Small intestine (tissue), 7 donors: ENCODE data around the gene PROX2. TPM values are rescaled to one million over a fixed set of nuclear protein-coding genes. Genes with fewer than 3 reads are reported as not detected.

Experiments
- DNase-seq, 2 donors: peaks; one replicate each; pipeline versions ENCODE4 v3.0.0 to v3.0.0-alpha.2; 2013
- FAIRE-seq: peaks from 2 replicates; lab custom pipeline; 2012; peaks lifted over from hg19 to GRCh38; lab: Jason Lieb, UNC
- H3K27ac ChIP-seq, 3 donors: one replicate each; pipeline ENCODE4 v1.5.1; 2013; ENCODE audit warnings: low read length in 2 of 3, mild to moderate bottlenecking in 2 of 3, control low read depth in 1 of 3, inconsistent platforms in 1 of 3, low read depth in 1 of 3, moderate library complexity in 1 of 3
- H3K27me3 ChIP-seq, 3 donors: one replicate each; pipeline ENCODE4 v1.6.1; 2013; ENCODE audit warnings: low read length in 3 of 3, inconsistent platforms in 1 of 3; ENCODE audit not compliant: control insufficient read depth in 3 of 3, insufficient read depth in 3 of 3
- H3K36me3 ChIP-seq, 3 donors: one replicate each; pipeline ENCODE4 v1.6.1; 2013; ENCODE audit warnings: low read length in 3 of 3, inconsistent platforms in 1 of 3, low read depth in 1 of 3, mild to moderate bottlenecking in 1 of 3, moderate library complexity in 1 of 3; ENCODE audit not compliant: control insufficient read depth in 3 of 3, insufficient read depth in 2 of 3
- H3K4me1 ChIP-seq, 3 donors: one replicate each; pipeline ENCODE4 v1.6.1; 2013; ENCODE audit warnings: low read length in 2 of 3, inconsistent platforms in 1 of 3, low read depth in 1 of 3, mild to moderate bottlenecking in 1 of 3, moderate library complexity in 1 of 3; ENCODE audit not compliant: control insufficient read depth in 3 of 3, insufficient read depth in 2 of 3
- H3K4me3 ChIP-seq, 3 donors: one replicate each; pipeline ENCODE4 v1.5.1; 2013; ENCODE audit warnings: low read length in 3 of 3, control low read depth in 1 of 3, inconsistent platforms in 1 of 3, low read depth in 1 of 3, mild to moderate bottlenecking in 1 of 3, moderate library complexity in 1 of 3
- H3K9me3 ChIP-seq, 2 donors: one replicate each; pipeline ENCODE4 v1.6.1; 2013; ENCODE audit warnings: low read depth in 1 of 2, low read length in 1 of 2; ENCODE audit not compliant: control insufficient read depth in 2 of 2, insufficient read depth in 1 of 2
- WGBS, 3 donors: extraction: QIAGEN DNeasy Blood & Tissue Kit; methylation state at CpG; one replicate each; pipeline ENCODE4 v1.1.7; 2013; 5-methylcytosine and 5-hydroxymethylcytosine counted together
- polyA plus RNA-seq, 4 donors: library from polyadenylated mRNA; stranded (reverse) in 3 of 4; unstranded in 1 of 4; fragments of 200-250 nt in 3 of 4; fragments of 120-200 nt in 1 of 4; gene quantifications; one replicate each; pipeline versions ENCODE4 v1.2.1 to v1.2.3, GENCODE V29; 2013
- donor health status: healthy with polysubstance abuse.
- donor health status: control.
- donor health status: control.
- donor health status: Bipolar disorder and iron deficiency.
- donor health status: healthy.

The PROX2 gene
- polyA plus RNA-seq, 4 donors: 1.1 TPM; not detected in 3

DNA sequence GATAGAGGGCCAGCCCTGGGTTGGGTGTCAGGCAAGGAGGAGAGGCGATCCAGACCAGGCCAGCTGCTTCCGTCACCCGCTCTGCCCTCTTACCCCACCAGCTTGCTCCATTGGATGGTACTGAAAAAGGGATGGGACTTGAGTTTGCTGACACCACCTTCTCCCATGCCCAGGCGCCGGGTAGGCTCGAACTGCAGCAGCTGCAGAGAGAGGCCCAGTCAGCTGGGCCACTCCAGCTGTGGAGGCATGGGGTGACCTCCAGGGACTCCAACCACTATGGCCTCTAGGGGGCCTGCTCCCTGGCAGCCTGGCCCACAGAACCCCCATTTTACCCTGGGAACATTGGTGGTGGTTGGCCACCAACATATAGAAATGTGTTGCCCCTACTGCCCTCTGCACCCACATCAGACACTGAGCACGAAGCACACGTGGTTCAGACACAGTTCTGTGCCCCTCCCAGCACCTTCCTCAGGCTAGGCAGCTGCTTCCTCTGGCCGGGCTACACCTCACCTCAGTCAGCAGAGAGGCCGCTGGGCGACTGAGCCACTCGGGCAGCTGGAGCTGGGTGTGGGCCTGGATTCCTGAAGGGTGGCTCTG is 31.1 kb upstream of the PROX2 start:
- peak overlapping the region in 1 of 3 donors; percentile 31 for H3K27ac ChIP-seq

DNA sequence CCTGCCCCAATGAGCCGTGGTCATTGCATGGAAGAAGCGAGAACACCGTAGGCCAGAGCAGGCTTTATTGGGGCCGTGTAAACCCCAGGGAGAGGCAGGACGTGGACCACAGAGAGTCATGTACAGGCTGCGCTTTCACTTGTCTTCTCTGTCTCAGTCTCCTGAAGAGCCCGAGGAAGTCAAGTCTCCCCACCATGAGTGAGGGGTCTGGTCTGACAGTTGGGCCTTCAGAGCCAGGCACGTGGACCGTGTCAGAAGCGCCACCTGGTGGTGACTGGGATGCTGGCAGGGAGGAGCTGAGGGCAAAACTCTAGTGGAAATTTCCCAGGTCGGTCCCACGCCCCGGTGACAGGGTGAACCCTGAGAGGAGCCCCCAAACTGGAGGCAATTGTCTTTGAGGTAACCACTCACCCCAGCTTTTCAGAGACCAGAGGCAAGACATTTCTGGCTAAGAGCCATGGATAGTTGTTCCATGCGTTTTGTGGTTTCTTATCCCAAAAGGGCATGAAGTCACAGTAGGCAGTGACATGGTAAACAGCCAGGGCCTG is 29.7 kb upstream of the PROX2 start:
- Histone ChIP-seq H3K36me3 (peaks cover 17 to 49% (median 22%) of the 10 kb centered on the region in 3 donors), H3K4me3 (no peak overlapping the region), H3K27me3 (no peaks in the 10 kb centered on the region), H3K27ac (no peak overlapping the region), H3K9me3 (no peaks in the 10 kb centered on the region), H3K4me1 (no peaks in the 10 kb centered on the region)
- 43 to 45% (median 43%) methylated on average over 14 of the region's 14 CpGs for WGBS, 3 donors
- DNase-seq: peak; percentile 62 to 73
- no peak for FAIRE-seq

More for the DNA sequence above, 31.1 kb upstream of the PROX2 start:
- Histone ChIP-seq H3K36me3 (peaks cover 3 to 42% (median 17%) of the 10 kb centered on the region in 3 donors), H3K27me3 (no peaks in the 10 kb centered on the region), H3K9me3 (no peaks in the 10 kb centered on the region), H3K4me1 (peaks cover 0 to 4% (median 0%) of the 10 kb centered on the region in 3 donors), H3K4me3 (no peak overlapping the region)
- peak in 1 of 2 donors; percentile 51 for DNase-seq
- WGBS, 3 donors: 49 to 63% (median 56%) methylated on average over 12 of the region's 12 CpGs
- FAIRE-seq: no peak

- Histone ChIP-seq H3K27me3 (no peaks in the 10 kb centered on the region), H3K9me3 (no peaks in the 10 kb centered on the region), H3K4me1 (no peaks in the 10 kb centered on the region), H3K36me3 (peaks cover 21 to 55% (median 24%) of the 10 kb centered on the region in 3 donors), H3K4me3 (no peak overlapping the region), H3K27ac (peak overlapping the region in 1 of 3 donors; percentile 32)
- 80 to 85% (median 84%) methylated on average over 6 of the region's 6 CpGs for WGBS, 3 donors
- DNase-seq: no peak
- FAIRE-seq: no peak
Observed at GRCh38 chr14:74904635-74905503, 28.9 kb upstream of the PROX2 start.

DNA sequence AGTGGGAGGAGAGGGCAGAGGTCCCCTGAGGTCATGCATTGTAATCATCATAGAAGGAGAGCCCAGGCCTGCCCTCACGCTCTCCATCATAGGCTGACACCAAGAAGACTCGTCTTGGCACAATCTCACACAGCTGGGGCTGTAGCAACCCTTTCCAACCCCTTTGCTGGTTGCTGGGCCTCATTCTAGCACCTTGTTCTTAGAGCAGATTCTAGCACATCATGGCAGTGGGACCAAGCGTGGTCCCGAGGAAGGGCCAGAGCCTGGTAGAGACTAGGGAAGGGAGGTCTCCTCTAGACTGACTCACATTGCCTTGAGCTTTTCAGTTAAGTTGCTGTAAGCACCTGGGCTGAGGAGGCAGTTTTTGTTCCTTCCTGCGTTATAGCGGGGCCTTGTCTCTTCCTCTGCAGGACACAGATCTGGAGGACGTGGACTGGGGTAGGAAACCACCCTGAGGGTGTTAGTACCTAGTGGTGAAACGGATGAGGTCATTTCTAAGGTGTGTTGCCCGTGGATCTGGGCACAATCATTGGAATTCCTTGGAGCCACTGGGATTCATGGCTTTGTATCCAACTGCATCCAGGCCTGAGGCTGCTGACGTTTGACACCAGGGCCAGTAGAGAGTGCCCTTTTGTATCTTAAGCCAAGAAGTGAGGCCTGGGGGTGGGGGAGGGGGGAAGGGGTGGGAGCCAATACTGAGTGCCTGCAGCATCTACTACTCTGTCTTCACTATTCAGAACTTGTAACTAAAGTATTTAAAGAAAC is 27.2 kb upstream of the PROX2 start:
- Histone ChIP-seq H3K27ac (peak overlapping the region in 1 of 3 donors; percentile 30), H3K4me1 (peaks cover 0 to 10% (median 2%) of the 10 kb centered on the region in 3 donors), H3K27me3 (no peaks in the 10 kb centered on the region), H3K9me3 (no peaks in the 10 kb centered on the region), H3K36me3 (peaks cover 34 to 67% (median 38%) of the 10 kb centered on the region in 3 donors), H3K4me3 (no peak overlapping the region)
- WGBS, 3 donors: 72 to 78% (median 73%) methylated on average over 10 of the region's 10 CpGs
- DNase-seq: peak in 1 of 2 donors; percentile 19
- no peak for FAIRE-seq

DNA sequence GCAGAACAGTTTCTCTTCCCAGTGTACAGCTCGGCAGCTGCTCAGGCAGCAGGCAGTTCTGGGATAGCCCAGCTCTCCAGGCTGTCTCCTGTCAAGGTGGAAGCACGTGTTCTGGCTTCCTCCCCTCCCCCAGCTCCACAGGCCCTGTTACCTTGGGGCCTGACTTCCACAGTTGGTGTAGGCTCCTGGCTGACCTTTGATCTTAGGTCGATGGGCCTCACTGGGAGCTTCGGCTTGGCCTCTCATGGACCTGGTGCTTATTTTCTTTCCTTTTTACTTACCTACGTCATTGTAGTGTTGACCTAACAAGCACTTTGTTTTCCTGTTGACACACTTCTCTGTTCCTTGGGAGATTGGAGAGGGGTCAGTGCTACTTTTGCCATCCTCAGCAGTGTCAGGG is 22.7 kb upstream of the PROX2 start:
- H3K36me3 ChIP-seq: peaks cover 43 to 65% (median 61%) of the 10 kb centered on the region in 3 donors
- no peaks in the 10 kb centered on the region for H3K9me3 ChIP-seq
- no peak overlapping the region for H3K4me3 ChIP-seq
- WGBS, 3 donors: 29 to 60% (median 35%) methylated on average over 5 of the region's 5 CpGs
- H3K27ac ChIP-seq: peak overlapping the region in 2 of 3 donors; percentile 27 to 57
- no peaks in the 10 kb centered on the region for H3K27me3 ChIP-seq
- H3K4me1 ChIP-seq: peaks cover 0 to 13% (median 2%) of the 10 kb centered on the region in 3 donors
- peak; percentile 76 to 83 for DNase-seq
- no peak for FAIRE-seq

- H3K36me3 ChIP-seq: peaks cover 43 to 67% (median 64%) of the 10 kb centered on the region in 3 donors
- H3K9me3 ChIP-seq: no peaks in the 10 kb centered on the region
- peaks cover 0 to 13% (median 2%) of the 10 kb centered on the region in 3 donors for H3K4me1 ChIP-seq
- 81 to 88% (median 84%) methylated on average over 2 of the region's 2 CpGs for WGBS, 3 donors
- H3K27me3 ChIP-seq: no peaks in the 10 kb centered on the region
- DNase-seq (no peak), FAIRE-seq (no peak)
- H3K27ac ChIP-seq: no peak overlapping the region
- H3K4me3 ChIP-seq: no peak overlapping the region
Observed at GRCh38 chr14:74898083-74898482, 22.1 kb upstream of the PROX2 start.

DNA sequence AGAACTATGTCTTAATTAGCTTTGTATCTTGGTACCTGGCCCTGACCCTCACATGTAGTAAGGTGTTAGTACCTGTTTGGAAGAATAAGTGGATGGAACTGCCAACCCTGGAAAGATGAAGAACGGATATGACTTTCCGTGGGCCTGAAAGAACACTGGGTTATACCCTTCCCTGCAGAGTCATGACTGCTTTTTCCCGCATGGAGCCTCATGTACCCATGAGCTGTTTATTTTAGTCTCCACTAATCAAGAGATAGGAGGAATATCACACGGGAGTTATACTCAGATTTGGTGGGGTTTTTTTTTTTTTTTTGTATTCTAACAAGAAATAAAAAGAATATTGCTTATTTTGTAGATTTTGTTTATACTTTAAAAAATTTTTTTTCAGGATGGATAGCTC is 21.7 kb upstream of the PROX2 start:
- H3K4me1 ChIP-seq: peaks cover 0 to 13% (median 2%) of the 10 kb centered on the region in 3 donors
- WGBS, 3 donors: 81 to 85% (median 84%) methylated on average over 4 of the region's 4 CpGs
- no peak for FAIRE-seq

More for the DNA sequence above, 21.7 kb upstream of the PROX2 start:
- H3K36me3 ChIP-seq: peaks cover 43 to 68% (median 66%) of the 10 kb centered on the region in 3 donors
- H3K27me3 ChIP-seq: no peaks in the 10 kb centered on the region
- no peaks in the 10 kb centered on the region for H3K9me3 ChIP-seq
- no peak overlapping the region for H3K4me3 ChIP-seq
- no peak overlapping the region for H3K27ac ChIP-seq
- no peak for DNase-seq
